GM21786 (cell line): ENCODE data around the gene SPECC1.
"Not testable (repeated sequence)": the region's sequence is repeated elsewhere in the genome, so short reads cannot be mapped to it uniquely, and the experiment has no call there.

ENCODE experiments used
- ATAC-seq: cut with Tn5 transposase; IDR thresholded peaks from one replicate; pipeline ENCODE4 v1.9.1; 2021; ENCODE audit not compliant: unreplicated experiment

Gene SPECC1

GRCh38 chr17:20284570-20285295, 275.6 kb downstream of the SPECC1 start:
- no peak for ATAC-seq

DNA sequence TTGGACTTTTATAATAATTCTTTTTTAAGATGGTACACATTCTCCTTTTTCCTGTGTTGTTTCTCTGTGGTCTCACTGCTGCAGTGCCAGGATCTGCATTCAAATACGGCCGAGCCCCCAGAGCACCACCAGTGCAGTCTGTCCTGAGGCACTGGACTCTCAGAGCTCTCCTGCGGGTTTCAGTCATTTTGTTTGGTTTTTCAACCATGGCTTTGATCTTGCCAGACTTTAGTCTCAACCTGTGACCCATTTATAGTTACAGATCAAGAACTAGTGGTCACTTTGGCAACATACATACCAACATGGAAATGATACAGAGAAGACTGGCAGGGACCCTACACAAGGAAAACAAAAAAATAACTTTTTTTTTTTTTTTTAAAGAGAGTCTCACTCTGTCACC, 280.8 kb downstream of the SPECC1 start:
- ATAC-seq, result no peak

DNA sequence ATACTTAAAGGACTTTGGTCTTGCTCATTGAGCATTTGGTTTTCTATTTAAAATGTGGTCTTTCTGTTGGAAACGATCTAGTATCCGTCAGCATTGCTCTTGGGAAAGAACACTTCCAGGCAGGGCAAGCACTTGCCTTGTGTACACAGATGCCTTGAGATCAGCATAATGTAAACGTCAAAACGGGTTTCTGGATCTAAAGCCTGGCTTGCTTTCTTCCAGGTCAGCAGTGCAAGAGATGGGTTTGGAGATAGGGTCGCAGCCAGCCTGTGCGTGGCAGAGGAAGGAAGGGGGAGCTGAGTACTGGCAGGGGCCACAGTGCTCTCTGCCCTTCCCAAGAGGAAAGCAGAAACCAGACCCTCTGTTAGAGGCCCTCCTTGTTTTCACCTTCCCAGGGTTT, 282.7 kb downstream of the SPECC1 start:
- no peak for ATAC-seq

GRCh38 chr17:20293501-20293900, 284.3 kb downstream of the SPECC1 start:
- ATAC-seq, result no peak

- no peak for ATAC-seq
These were observed 285.0 kb downstream of the SPECC1 start for GRCh38 chr17:20294120-20294519.

DNA sequence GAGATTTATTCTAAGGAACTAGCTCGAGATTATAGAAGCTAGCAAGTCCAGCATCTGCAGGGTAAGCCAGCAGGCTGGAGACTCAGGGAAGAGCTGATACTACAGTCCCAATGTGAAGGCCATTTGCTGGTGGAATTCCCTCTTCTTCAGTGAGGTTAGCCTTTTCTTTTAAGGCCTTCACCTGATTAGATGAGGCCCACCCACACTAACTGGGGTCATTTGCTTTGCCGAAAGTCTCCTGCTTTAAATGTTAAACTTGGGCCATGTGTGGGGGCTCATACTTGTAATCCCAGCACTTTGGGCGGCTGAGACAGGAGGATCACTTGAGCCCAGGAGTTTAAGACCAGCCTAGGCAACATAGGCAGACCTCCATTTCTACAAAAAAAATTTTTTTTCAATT, 289.9 kb downstream of the SPECC1 start:
- no peak for ATAC-seq

DNA sequence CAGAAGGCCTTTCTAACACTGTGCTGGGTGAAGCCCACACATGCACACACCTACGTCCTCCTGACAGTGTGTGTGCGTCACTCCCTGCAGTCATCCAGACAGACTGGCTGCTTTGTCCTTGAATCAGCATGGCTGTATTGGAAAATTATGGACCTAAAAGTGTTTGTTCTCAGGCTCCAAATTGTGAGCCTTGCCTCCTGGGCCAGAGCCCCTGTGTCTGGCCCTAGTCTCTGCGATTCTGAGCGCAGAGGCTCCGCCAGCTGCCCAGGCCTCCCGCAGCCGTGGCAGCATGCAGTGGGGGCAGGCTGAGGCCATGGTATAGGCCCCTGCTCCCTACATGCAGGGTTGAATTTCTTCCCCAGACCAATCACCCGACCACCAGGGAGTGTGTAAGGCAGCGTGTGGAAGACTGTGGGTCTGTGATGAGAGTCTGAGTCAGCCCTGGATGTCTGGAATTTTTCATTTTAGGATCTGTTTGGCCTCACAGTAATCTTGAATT, 291.3 kb downstream of the SPECC1 start:
- no peak for ATAC-seq

DNA sequence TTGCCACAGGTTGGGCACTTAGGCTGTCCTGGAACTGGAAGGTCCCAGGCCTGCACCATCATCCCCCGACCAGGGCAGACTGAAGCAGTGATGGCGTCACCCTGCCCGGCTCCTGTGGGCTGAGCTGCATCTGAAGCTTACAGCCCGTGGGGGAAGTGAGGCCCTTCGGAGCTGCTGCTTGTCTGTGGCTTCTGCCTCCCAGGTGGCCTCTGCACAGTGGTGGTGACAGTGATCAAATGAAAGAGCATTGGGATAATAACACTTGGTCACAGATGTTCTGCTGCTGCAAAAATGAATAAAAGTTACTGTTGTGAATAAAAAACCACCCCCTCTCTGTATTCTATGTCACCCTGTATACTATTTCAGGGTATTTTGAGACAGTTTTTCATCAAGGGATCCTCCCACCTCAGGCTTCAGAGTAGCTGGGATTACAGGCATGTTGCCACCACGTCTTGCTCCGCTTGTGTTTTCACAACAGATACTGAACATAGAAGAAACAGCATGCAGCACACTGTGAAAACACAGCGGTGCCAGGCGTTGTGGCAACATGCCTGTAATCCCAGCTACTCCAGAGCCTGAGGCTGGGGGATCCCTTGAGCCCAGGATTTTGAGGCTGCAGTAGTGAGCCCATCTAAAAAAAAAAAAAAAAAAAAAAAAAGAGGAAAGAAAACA, 293.2 kb downstream of the SPECC1 start:
- ATAC-seq, result no peak

DNA sequence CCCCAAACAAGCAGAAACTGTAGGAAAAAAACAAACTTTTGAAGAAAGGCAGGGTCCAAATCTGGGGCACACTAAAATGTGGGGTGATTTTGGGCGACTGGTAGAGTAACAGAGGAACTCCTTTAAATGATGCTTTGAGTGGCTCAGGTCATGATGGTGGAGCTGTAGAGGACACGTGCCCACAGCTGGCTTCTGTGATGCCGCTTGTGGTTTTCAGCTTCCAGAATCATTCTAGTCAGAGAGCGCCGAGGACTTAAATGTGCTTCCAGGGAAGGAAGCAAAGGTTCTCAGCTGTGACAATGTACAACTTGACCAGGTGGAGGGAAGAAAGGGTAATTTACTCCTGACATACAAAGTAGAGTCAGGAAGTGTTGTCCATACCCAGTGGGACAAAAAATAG, 295.8 kb downstream of the SPECC1 start:
- no peak for ATAC-seq

- ATAC-seq, result no peak
These were observed 297.8 kb downstream of the SPECC1 start for GRCh38 chr17:20306924-20307323.

GRCh38 chr17:20307326-20307910, 298.3 kb downstream of the SPECC1 start:
- ATAC-seq, result no peak

DNA sequence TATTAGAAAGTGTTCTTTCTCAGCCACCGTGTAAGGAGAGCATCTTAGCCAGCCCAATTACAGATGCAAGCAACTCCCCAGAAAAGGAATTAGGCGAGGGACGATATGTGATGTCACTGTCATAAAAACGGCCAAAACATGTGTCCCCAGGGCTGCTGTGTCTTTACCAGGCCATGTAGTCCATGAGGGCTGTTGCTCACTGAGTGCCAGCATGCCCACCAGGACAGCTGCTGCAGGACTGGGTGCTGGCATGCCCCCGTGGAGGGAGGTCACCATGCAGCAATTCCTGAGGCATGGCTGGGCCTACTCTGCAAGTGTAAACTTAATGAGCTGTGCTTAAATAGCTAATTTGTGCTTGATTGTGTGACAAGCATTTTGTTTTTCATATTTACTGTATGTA, 301.3 kb downstream of the SPECC1 start:
- no peak for ATAC-seq

DNA sequence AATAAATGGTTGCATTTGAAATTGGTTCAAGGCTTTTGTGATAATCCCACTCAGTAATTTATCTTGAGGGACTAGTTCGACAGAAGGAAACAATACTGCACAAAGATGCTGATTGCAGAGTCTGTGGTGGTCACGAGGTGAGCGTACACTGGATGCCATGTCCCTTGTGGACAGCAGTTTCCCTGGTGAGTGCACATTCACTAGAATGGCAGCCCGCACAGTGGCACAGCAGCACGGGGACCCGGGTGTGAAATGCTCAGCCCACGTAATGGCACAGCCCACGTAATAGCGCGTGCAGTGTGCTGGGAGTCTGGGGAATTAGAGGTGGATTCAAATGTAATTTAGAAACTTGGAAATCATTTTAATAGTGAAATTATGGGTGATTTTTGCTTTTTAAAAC, 304.1 kb downstream of the SPECC1 start:
- no peak for ATAC-seq

DNA sequence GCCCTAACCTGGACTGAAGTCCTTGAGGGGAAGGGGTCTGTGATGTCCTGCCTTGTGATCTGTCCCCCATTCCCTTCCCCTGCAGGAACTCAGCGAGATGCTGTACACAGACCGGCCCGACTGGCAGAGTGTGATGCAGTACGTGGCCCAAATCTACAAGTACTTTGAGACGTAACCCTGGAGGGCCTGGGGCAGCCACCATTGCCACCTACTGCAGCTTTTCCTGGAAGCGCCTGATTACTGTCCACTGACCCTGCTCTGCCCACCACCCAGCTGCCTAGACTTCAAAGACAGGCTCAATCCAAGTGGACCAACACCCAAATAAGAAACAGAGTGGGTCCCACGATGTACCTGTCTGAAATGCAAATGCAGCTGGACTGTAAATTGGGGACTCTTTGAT, 304.7 kb downstream of the SPECC1 start:
- ATAC-seq, result no peak

- no peak for ATAC-seq
These were observed 305.7 kb downstream of the SPECC1 start for GRCh38 chr17:20314834-20315233.

DNA sequence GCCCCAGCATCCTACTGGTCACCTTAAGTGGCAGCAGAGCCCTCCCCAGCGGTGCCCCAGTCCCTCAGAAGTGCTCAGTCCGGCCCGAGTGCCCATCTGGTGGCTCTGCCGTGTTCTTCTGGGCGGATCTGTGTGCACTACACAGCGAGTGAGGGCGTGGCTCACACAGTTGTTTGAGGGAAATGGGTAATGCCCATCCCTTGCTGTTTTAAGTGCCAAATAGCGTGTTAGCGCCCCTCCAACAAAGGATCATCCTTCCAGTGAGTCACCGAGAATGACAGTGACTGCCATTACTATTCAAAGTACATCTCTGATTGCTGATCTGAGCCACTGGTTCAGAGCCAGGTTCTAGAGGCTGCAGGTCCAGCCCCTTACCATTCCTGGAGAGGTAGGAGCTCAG, 306.2 kb downstream of the SPECC1 start:
- ATAC-seq, result no peak

DNA sequence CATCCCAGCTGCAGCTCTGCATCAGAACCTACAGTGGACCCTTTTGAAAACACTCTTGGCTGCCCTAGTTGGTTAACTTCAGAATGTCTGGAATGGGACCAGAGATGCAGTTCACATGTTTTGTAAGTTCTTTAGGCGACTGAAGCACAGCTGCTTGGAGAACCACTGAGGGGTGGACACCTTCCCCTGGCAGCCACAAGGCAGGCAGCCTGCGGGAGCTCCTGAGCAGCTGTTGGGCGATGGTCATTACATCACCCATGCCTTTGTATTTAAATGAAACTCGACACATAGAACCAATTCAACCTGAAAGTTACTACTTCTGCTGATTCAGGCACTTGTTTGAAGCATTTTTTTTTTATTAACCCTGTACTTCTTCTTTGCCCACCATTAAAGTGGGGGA, 306.7 kb downstream of the SPECC1 start:
- no peak for ATAC-seq

- ATAC-seq, result not testable (repeated sequence)
These were observed 311.5 kb downstream of the SPECC1 start for GRCh38 chr17:20320535-20321229.

- not testable (repeated sequence) for ATAC-seq
These were observed 312.2 kb downstream of the SPECC1 start for GRCh38 chr17:20321357-20321756.

- ATAC-seq, result not testable (repeated sequence)
These were observed 318.6 kb downstream of the SPECC1 start for GRCh38 chr17:20327739-20328138.

GRCh38 chr17:20351405-20351804, 342.2 kb downstream of the SPECC1 start:
- ATAC-seq, result not testable (repeated sequence)

DNA sequence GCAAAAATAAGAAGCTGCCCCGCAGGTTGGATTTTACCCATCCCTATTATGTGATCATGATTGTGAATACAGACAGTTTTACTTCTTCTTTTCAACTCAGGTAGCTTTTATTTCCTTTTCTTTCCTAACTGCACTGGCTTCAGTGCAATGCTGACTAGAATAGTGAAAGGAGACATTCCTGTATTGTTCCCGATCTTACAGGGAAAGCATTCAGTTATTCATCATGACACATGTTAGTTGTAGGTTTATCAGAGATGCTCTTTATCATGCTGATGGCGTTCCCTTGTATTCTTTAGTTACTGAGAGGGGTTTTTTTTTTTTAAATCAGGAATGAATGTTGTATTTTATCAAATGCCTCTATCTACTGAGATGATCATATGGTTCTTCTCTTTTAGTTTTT, 343.4 kb downstream of the SPECC1 start:
- ATAC-seq, result not testable (repeated sequence)
